ENCODE measurements around the gene DLL1.

DNA sequence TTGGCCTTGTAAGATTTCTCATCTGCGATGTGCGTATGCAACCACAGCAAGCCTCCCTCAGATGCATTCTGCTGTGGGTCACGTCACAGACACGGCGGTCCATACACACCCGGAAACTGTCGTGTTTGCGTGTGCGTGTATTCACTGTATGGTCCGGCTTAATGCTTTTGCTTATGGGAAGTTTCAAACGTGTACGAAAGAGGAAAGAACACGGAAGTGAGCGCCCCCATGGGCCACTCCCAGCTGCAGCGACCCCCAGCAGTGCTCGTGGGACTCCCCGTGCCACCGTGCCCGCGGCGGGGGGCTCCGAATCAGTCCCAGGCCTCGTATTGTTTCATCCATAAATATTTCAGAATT is 10.2 kb downstream of the DLL1 start:
- TF ChIP-seq, protein P1, sequence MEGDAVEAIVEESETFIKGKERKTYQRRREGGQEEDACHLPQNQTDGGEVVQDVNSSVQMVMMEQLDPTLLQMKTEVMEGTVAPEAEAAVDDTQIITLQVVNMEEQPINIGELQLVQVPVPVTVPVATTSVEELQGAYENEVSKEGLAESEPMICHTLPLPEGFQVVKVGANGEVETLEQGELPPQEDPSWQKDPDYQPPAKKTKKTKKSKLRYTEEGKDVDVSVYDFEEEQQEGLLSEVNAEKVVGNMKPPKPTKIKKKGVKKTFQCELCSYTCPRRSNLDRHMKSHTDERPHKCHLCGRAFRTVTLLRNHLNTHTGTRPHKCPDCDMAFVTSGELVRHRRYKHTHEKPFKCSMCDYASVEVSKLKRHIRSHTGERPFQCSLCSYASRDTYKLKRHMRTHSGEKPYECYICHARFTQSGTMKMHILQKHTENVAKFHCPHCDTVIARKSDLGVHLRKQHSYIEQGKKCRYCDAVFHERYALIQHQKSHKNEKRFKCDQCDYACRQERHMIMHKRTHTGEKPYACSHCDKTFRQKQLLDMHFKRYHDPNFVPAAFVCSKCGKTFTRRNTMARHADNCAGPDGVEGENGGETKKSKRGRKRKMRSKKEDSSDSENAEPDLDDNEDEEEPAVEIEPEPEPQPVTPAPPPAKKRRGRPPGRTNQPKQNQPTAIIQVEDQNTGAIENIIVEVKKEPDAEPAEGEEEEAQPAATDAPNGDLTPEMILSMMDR (IDR thresholded peaks at IDR 0.05): no peak
- TF ChIP-seq POLR2AphosphoS5 (IDR thresholded peaks at IDR 0.05): no peak

Measured in breast epithelium (tissue), 3 donors.